NCI-H128 (cell line): ENCODE data around the gene CRKL.
A peak's percentile ranks its signal among the peaks of the same experiment; 100 is the strongest.

Experiments
- DNase-seq: peaks from one replicate; lab custom pipeline; 2025; ENCODE audit not compliant: unreplicated experiment; lab: John Stamatoyannopoulos, UW

Gene CRKL

DNA sequence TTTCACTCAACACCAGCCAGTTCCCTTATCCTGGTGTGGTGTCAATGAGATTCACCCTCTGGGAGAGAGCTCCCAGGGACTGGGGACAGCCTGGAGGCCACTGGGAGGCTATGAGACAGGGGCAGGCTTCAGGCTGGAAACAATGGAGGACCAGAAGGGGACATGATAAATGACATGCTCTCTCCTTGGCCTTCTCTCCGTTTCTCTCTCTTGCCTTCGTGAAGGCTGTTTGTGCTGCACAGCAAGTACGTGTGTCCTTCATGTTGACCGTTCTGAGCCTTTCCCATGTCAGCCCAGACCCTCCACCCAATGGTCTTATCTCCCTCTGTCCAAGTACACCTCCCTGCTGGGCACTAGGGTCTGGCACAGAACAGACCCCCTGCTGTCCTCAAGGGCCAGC, 63.3 kb downstream of the CRKL start:
- no peak for DNase-seq

DNA sequence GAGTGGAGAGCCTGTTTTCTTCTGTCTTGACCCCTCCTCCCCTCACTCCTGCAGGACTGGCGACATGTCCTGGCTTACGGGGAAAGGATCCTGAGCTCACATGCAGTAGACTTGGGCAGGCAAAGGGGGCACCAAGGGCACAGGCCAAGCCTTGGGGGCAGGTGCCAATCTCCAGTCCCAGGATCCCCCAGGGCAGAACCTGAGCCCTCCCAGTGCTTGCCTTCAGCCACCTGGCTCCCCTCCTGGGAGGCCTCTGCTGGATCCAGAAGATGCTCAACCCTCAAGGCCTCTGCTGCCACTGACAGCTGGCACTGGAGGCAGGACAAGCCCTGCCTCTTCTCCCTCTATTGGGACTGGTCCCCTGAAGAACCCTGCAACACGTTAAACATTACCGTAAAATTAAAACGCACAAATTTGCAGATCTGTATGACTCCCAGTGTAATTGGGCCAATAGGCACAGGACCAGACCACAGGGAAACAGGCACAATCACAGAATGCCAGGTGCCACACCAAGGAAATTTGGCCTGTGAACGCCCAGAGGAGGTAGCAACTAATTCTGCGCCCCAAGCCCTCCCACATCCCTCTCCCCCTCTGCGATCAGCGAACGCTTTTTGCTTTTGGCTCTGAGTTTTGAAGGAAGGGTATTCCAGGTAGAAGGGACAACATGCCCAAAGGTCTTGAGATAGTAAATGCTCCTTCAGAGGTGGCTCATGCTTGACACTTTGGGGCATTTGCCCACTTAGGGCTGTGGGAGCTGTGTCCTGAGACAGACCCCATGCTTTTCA, 63.9 kb downstream of the CRKL start:
- DNase-seq, result no peak

GRCh38 chr22:20981787-20982562, 64.8 kb downstream of the CRKL start, which contains the start of gene LZTR1:
Gene LZTR1, plus strand, starts transcription at chr22:20982297. Its CDS starts 75 bp downstream, at chr22:20982372.
- DNase-seq, result peak; percentile 16

DNA sequence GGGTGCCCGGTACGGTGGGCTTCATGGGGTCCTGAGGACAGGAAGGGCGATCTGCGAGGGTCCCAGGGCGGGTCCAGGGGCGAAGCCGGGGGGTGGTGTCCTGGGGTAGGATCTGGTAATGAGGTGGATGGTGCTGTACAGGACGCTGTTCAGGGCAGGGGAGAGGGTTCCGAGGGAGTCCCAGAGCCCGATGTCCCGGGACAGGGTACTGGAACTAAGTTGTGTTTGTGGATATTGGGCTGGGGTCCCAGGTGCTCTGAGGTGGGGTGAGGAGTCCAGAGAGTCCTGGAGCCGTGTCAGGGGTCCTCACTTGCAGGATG, 65.3 kb downstream of the CRKL start:
- no peak for DNase-seq

DNA sequence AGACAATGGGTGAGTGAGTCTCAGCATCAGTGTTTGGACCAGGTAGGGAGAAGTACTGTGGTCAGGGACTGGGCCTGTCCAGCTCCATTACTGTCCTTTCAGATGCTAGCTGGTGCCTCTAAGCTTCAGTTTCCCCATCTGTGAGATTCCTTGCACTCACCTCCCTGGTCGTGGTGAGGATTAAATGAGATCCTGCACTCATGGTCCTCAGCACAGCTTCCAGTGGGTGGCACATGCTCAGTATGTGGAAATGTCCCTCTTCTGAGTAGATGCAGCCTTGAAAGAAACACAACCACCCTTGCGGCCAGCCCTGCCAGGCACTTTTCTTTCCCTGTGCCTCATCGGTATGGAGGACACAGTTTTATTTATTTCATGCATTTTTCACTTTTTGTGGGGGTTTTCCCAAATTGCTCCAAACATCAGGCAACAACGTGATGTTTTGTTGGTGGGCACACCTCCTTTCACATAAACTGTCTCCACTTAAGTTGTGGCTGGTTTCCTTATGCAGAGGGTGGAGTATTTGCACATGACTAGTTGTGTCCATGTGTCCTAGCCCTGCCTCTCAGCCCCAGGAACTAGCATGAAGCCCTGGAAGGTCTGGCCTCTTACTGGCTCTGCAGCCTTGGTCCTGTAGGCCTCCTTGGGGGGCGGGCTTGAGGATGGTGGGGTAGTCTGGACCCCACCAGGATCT, 66.0 kb downstream of the CRKL start:
- no peak for DNase-seq

DNA sequence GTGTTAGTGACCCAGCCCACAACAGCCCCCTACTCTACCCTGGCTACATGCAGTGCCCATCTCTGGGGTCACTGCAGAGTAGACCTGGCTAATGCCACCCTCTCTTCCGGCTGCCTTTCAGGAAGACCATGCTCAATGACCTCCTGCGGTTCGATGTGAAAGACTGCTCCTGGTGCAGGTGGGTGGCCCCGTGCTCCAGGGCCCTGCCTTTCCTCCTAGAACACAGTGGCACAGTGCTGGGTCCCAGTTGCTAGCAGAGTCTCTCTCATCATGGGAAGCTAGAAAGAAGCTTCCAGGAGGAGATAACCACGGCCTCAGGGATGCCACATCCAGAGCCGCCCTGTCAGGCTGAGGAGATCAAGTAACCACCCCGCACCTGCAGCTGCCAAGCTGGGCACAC, 68.5 kb downstream of the CRKL start:
- DNase-seq, result no peak

GRCh38 chr22:20986365-20986764, 69.2 kb downstream of the CRKL start:
- DNase-seq, result no peak

GRCh38 chr22:20987375-20987774, 70.2 kb downstream of the CRKL start:
- DNase-seq, result no peak

- no peak for DNase-seq
These were observed 71.5 kb downstream of the CRKL start for GRCh38 chr22:20988573-20989322.

DNA sequence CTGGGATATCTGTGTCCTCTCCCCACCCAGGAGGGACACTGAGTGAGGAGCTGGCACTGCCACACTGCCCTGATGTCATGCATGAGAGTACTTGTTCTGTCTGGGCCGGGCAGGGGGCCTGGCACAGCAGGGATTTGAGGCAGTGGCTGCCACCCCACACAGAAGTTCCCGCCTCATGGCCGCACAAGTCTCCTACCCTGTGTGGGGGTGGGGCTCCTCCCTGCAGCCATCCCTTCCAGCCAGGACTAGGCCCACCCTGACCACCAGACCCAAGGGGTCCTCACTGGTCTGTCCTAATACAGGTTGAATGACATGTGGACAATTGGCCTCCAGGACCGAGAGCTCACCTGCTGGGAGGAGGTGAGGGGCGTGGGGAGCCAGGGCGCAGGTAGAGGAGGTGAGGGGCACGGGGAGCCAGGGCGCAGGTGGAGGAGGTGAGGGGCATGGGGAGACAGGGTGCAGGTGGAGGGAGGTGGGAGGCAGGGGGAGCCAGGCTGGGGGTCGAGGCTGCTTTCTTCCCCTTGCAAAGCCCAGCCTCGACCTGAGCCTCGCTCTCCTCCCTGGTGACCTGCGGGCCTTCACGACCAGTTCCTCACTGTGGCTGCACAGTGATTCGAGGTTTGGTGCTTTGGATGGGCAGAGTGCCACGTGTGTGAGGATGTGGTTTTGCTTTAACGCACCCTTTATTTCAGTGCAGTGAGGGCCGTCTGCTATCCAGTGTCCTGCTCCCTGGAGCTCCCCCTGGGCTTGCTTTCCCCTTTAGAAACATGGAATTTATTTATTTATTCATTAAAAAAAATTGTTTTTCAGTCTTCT, 72.3 kb downstream of the CRKL start:
- DNase-seq, result no peak

GRCh38 chr22:20990184-20991180, 73.3 kb downstream of the CRKL start:
- no peak for DNase-seq

- no peak for DNase-seq
These were observed 74.2 kb downstream of the CRKL start for GRCh38 chr22:20991252-20992055.

DNA sequence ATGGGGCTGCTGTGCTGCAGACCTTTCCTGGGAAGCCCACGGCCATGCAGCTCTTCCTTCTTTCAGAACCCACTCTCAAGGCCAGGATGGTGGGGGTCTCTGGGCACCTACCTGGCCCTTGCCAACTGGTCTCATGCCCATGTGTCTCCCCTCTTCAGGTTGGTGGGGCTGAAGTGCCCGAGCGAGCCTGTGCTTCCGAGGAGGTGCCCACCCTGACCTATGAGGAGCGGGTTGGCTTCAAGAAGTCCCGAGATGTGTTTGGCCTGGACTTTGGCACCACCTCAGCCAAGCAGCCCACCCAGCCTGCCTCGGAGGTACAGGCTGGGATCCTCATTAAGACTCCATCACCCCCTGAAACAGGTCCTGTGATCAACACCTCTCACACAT, 74.8 kb downstream of the CRKL start:
- DNase-seq, result no peak

- no peak for DNase-seq
These were observed 75.5 kb downstream of the CRKL start for GRCh38 chr22:20992456-20993303.

GRCh38 chr22:20993304-20994127, 76.3 kb downstream of the CRKL start:
- no peak for DNase-seq

GRCh38 chr22:20994128-20994901, 77.1 kb downstream of the CRKL start:
- DNase-seq, result no peak
